ENCODE data around the gene SSTR4.

The SSTR4 gene

GRCh38 chr20:23085436-23086055, 50.4 kb downstream of the SSTR4 start:
- no peak for DNase-seq

DNA sequence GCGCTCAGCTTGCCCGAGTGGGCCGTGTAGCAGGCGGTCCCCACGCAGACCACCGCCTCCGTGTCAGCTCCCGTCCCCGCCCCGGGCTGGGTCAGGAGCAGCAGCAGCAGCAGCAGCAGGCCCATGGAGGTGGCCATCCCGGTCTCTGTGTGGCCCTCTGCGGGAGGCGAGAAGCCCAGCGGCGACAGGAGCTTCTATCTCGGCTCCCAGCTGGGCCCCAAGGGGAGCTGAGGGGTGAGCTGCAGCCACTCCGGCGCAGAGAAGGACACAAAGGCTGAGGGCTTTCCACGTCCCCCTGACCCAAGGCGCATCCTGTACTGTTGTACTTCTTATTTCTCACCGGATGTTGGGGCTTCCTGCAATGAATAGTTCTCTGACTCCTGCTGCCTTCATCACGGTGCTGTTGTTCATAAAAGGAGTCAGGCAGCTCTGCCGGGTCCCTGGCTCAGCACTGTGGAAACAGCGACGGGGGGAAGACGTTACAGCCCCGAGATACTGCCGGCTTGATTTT, 51.0 kb downstream of the SSTR4 start, which contains the start of gene CD93:
Gene CD93 (minus strand): TSS at position 269 of the 511 bp plus-strand sequence. CDS start 132 bp downstream, at position 137.
- DNase-seq = no peak

DNA sequence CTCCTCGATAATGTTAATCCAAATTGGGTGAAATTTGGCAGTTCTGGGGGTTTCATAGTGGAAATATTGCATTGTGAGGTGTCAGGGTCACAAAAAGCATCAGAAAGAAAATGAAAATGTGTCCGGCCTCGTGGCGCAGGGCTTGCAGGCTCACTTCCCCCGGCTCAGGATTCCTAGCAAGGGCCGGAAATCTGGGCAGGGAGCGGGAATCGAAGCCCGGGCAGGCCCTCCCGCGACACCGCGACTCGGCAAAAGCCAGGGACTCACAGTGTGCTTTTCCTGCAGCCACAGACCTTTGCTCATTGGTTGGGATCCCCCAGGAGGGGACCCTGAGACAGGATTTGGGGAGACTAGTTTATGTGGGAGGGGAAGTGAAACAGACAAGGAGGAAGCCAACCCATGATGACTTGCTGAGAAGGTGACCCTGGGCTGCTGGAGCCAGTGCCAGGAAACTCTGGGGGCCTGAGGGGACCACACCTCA, 51.9 kb downstream of the SSTR4 start:
- no peak for DNase-seq

GRCh38 chr20:23087587-23088251, 52.6 kb downstream of the SSTR4 start:
- DNase-seq = no peak
